Medulla oblongata (tissue), 1 donor: ENCODE measurements around the gene LZTS2.

ENCODE experiments used
- DNase-seq: peaks from one replicate; pipeline ENCODE4 v3.0.0-alpha.2; 2015; ENCODE audit errors: extremely low spot score

Gene LZTS2

DNA sequence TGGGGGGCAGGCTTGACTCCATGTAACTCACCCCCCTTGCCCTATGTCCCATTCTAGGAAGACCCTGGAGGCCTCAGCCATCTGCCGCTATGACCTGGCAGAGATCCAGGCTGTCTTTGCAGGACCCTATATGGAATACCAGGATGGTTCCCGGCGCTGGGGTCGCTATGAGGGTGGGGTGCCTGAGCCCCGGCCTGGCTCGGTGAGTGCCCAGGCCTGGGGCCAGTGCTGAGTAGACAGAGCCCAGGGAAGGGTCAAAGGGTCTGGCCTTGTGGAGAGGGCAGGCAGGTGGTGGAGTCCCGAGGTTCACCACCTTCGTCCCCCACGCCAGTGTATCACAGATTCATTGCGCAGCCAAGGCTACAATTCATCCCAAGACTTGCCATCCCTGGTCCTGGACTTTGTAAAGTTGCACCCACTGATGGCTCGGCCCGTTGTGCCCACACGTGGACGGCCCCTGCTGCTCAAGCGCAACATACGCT, 19.8 kb upstream of the LZTS2 start:
- no peak for DNase-seq

GRCh38 chr10:100980311-100980710, 19.3 kb upstream of the LZTS2 start:
- DNase-seq = no peak

GRCh38 chr10:100980711-100981110, 18.9 kb upstream of the LZTS2 start:
- no peak for DNase-seq

- DNase-seq = no peak
These were observed 18.3 kb upstream of the LZTS2 start for GRCh38 chr10:100981178-100981772.

- no peak for DNase-seq
These were observed 16.4 kb upstream of the LZTS2 start for GRCh38 chr10:100982916-100983830.

GRCh38 chr10:100983868-100984671, 15.5 kb upstream of the LZTS2 start:
- DNase-seq = no peak

GRCh38 chr10:100984672-100985177, 14.9 kb upstream of the LZTS2 start:
- DNase-seq = no peak

- no peak for DNase-seq
These were observed 14.3 kb upstream of the LZTS2 start for GRCh38 chr10:100985336-100985735.

- no peak for DNase-seq
These were observed 13.0 kb upstream of the LZTS2 start for GRCh38 chr10:100986623-100986951.

GRCh38 chr10:100986952-100987684, 12.5 kb upstream of the LZTS2 start, which contains the start of the genes MRPL43 and TWNK:
Gene MRPL43 (minus strand): TSS chr10:100987497. CDS start chr10:100987443, 54 bp downstream.
Gene TWNK (plus strand): TSS chr10:100987543. CDS start chr10:100988211, 668 bp downstream.
- peak; percentile 91 for DNase-seq

- DNase-seq = no peak
These were observed 11.9 kb upstream of the LZTS2 start for GRCh38 chr10:100987685-100988049.

DNA sequence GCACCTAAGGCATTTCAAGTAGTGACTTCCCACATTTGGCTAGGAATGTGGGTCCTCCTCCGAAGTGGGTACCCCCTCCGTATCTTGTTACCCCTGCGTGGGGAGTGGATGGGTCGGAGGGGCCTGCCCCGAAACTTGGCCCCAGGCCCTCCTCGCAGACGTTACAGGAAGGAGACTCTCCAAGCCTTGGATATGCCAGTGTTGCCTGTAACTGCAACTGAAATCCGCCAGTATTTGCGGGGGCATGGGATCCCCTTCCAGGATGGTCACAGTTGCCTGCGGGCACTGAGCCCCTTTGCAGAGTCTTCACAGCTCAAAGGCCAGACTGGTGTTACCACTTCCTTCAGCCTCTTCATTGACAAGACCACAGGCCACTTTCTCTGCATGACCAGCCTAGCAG, 11.4 kb upstream of the LZTS2 start:
- no peak for DNase-seq

DNA sequence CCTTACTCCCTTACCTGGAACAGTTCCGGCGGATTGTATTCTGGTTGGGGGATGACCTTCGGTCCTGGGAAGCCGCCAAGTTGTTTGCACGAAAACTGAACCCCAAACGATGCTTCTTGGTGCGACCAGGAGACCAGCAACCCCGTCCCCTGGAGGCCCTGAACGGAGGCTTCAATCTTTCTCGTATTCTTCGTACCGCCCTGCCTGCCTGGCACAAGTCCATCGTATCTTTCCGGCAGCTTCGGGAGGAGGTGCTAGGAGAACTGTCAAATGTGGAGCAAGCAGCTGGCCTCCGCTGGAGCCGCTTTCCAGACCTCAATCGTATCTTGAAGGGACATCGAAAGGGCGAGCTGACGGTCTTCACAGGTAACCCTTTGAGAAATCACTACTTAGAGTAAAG, 10.5 kb upstream of the LZTS2 start:
- DNase-seq = no peak

GRCh38 chr10:100993986-100994708, 5.5 kb upstream of the LZTS2 start:
- DNase-seq = peak; percentile 84

GRCh38 chr10:100995181-100995580, 4.4 kb upstream of the LZTS2 start:
- DNase-seq = no peak

DNA sequence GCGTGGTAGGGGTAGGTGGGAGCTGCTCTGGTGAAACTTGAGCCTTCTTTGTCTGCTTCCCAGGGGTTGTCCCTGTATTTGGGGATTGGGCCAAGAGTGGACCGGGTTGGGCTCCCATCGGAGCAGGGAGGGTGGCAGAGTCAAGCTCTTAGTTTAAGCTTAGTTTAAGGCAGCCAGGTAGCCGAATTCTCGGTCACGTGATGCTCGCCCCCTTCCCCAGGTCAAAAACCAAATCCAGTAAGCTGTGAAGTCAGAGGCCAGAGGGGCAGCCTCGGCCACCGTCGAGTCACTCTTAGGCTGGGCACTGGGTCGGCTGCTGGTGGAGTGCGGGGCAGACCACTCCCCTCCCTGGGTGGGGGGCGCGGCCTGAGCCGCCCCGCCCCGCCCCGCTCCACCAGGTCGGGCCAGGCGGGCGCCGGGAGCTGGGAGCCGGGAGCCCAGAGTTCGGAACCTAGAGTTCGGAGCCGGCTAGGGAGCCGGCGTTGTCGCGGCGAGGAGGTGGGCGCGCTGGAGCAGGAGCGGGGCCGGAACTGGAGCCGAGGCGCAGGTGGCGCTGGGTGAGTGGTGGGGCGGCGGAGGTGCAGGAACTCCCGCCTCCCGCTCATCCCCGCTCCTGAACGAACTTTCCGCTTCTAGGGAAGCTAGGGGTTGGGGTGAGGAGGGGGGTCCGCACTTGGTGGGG, 2.8 kb upstream of the LZTS2 start:
- no peak for DNase-seq

DNA sequence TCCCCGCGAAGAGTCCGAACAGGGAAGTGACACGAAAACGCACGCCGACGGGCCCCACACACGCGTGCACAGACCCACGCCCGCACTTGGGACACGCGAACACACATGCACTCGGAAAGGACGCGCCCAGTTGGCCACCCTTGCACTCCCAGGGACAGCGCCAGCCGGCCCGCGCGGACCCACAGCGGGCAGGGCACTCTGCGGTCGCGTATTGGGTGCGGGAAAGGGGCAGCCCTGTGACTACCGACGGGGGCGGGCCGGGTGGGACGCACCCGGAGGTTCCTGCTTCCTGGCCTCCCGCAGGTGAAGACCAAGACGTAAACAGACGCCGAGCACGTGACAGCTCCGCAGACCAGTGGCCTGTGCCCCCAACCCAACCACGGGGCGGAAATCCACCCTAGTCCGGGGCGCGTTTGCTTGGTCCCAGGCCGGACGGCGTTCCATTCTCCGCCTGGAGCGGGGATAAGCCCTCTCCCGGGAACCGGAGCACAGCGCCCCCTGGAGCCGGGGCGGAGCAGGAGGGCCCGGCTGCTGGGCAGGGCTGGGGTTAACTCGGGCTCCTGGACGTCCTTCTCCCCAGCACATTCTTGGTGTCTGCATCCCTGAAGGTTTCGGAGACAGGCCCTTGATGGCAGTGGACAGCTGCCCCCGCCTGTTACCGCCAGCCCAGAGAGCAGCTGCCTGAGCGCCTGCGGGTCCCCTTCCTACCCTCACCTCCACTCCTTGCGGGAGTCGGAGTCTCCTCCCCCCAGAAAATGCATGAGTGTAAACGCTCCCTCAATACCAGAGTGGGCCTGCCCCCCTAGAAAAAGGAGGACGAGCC, 2.0 kb upstream of the LZTS2 start:
- peak; percentile 74 for DNase-seq

DNA sequence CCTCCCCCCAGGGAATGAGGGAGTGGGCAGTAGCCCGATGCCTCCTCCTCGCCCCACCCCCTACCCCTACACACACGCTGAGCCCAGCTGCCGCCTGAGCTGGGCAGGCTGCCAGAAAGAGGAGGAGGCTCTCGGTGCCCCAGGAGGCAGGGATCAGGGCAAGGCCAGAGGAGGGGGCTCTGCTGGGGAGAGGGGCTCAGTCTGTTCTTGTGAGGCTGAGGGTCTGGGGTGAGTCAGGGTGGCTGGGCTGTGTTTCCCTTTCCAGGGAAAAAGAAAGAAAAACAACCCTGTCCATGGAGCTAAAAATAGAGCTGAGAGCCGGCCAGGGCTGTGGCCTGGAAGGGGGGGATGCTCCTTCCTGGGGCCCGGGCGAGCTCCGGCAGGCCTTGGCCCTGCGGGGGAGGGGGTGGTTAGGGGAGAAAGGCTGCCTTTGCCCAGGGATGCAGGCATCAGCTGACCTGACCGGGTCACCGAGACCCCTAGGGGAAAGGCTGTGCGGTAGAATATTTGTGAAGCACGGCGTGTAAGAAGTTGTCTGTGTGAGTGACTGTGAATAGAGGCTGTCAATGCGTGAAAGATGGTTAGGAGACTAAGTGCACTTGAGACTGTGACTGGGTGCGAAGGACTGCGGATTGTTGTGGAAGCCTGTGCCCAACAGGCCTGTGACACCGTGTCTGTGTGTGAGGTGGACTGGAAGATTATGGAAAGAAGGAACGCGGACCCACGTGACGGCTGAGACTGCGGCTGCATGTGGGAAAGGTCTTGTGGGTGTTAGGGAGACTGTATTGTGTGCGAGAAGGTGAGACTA, 1.2 kb upstream of the LZTS2 start:
- DNase-seq = peak; percentile 98
